Neutrophil (primary cell): ENCODE data around the gene AK1.

ENCODE experiments used
- H3K27ac ChIP-seq: fragments of 200-600 bp; sonication (generic); 2 replicates; pipeline ENCODE4 v1.5.1; 2016; ENCODE audit warnings: mild to moderate bottlenecking, moderate library complexity
- H3K27me3 ChIP-seq: fragments of 200-600 bp; sonication (generic); 2 replicates; pipeline ENCODE4 v1.6.0; 2016; ENCODE audit warnings: mild to moderate bottlenecking
- H3K36me3 ChIP-seq: fragments of 200-600 bp; sonication (generic); 2 replicates; pipeline ENCODE4 v1.5.1; 2017
- H3K4me1 ChIP-seq, 2 experiments: fragments of 200-600 bp in 1 of 2; sonication (generic) in 1 of 2; 1 replicate in 1 of 2; 2 replicates in 1 of 2; pipeline versions ENCODE4 v1.5.1 to v1.6.1; 2013 to 2016; ENCODE audit warnings: low read depth in 1 of 2, low read length in 1 of 2, mild to moderate bottlenecking in 1 of 2, moderate library complexity in 1 of 2; ENCODE audit not compliant: control insufficient read depth in 1 of 2, insufficient read depth in 1 of 2
- H3K4me3 ChIP-seq, 2 experiments: fragments of 200-600 bp in 1 of 2; sonication (generic) in 1 of 2; 1 replicate in 1 of 2; 2 replicates in 1 of 2; pipeline ENCODE4 v1.5.1; 2013 to 2016; ENCODE audit warnings: low read depth in 1 of 2, low read length in 1 of 2, mild to moderate bottlenecking in 1 of 2, moderate library complexity in 1 of 2
- H3K9me3 ChIP-seq: fragments of 200-600 bp; sonication (generic); 2 replicates; pipeline ENCODE4 v1.5.1; 2016
- CTCF ChIP-seq: fragments of 200-600 bp; sonication (generic); IDR thresholded peaks from 2 replicates; pipeline ENCODE4 v1.5.1; 2016; ENCODE audit warnings: antibody characterized with exemption

The AK1 gene

GRCh38 chr9:127878652-127879390 is 1.3 kb upstream of the AK1 start:
- no peak overlapping the region for H3K4me3 ChIP-seq
- no peaks in the 10 kb centered on the region for H3K36me3 ChIP-seq
- H3K4me1 ChIP-seq: peaks cover 0 to 7% of the 10 kb centered on the region in 2 experiments
- no peak overlapping the region for H3K27ac ChIP-seq
- no peaks in the 10 kb centered on the region for H3K9me3 ChIP-seq
- no peak for TF ChIP-seq CTCF
- peaks cover 32% of the 10 kb centered on the region for H3K27me3 ChIP-seq

DNA sequence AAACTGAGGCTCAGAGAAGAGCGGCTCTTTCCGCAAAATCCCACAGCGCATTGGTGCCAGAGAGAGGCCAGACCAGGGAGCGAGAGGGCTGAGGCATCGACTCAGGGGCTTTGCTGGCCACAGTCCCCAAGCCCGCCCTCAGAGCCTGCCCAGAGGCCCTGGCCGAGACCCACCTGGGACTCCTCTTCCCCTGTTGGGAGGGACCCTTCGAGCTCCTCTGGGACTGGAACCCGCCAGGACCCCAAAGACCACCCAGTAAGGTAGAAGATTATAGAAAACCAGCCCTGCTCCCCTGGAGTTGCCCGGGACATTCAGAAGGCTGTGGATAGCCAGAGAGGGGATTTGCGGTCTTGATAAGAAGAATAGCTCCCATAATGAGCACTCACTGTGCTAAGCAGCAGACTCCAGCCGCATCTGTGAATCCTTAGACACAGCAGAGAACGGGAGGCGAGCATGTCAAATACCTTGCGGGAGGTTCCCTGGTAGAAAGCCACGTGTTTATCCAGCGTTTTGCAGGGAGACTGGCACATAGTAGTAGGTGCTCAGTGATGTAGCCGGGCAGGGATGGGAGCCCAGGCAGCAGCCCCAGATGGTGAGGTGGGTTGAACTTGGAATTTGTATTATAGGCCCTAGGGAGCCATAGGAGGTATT is 651 bp upstream of the AK1 start:
- H3K9me3 ChIP-seq: no peaks in the 10 kb centered on the region
- no peak for TF ChIP-seq CTCF
- no peak overlapping the region for H3K27ac ChIP-seq
- peaks cover 32% of the 10 kb centered on the region for H3K27me3 ChIP-seq
- H3K4me3 ChIP-seq: no peak overlapping the region
- H3K4me1 ChIP-seq: peaks cover 0 to 7% of the 10 kb centered on the region in 2 experiments
- no peaks in the 10 kb centered on the region for H3K36me3 ChIP-seq

DNA sequence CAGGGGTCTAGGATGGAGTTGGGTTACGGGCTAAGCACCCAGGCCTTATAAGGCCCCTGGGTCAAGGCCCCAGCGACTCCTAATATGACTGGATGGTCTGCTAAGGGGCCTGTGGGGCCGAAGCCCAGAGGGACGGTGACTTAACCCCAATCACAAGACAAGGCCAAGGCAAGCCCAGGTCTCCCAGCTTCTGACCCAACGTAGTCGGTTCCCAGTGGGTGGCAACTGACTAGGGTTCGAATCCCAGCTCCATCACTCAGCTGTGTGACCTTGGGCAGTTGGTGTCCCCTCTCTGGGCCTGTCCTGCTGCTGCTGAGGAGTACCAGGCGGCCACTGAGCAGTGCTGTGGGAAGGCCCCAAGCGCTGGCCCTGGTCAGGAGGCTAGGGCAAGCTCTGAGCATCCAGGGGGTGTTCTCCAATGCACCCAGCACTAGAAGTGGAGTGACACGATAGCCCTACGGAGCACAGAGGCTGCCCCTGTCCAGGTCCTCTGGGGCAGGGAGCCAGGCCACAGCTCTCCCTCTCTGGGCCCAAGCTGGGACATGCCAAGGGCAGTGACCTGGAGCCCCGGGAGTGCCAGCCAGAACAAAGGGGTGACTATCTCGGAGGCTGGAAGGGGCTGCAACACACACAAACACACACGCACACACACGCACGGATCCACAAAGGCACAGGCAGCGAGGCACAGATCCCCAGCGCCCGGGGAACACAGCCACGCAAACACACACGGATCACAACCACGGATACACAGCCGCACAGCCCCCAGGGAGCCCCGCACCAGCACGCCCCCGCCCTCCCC is 512 bp downstream of the AK1 start:
- Histone ChIP-seq H3K36me3 (no peaks in the 10 kb centered on the region), H3K4me1 (peaks cover 0 to 7% of the 10 kb centered on the region in 2 experiments), H3K4me3 (no peak overlapping the region), H3K9me3 (no peaks in the 10 kb centered on the region), H3K27me3 (peaks cover 32% of the 10 kb centered on the region), H3K27ac (no peak overlapping the region)
- no peak for TF ChIP-seq CTCF

GRCh38 chr9:127876026-127876763 is 1.3 kb downstream of the AK1 start:
- peaks cover 0 to 7% of the 10 kb centered on the region in 2 experiments for H3K4me1 ChIP-seq
- H3K27me3 ChIP-seq: peaks cover 32% of the 10 kb centered on the region
- no peak overlapping the region for H3K4me3 ChIP-seq
- no peaks in the 10 kb centered on the region for H3K36me3 ChIP-seq
- H3K27ac ChIP-seq: no peak overlapping the region
- TF ChIP-seq CTCF: no peak
- H3K9me3 ChIP-seq: no peaks in the 10 kb centered on the region

- peaks cover 0 to 7% of the 10 kb centered on the region in 2 experiments for H3K4me1 ChIP-seq
- H3K36me3 ChIP-seq: no peaks in the 10 kb centered on the region
- no peak for TF ChIP-seq CTCF
- peaks cover 32% of the 10 kb centered on the region for H3K27me3 ChIP-seq
- no peak overlapping the region for H3K4me3 ChIP-seq
- no peak overlapping the region for H3K27ac ChIP-seq
- no peaks in the 10 kb centered on the region for H3K9me3 ChIP-seq
Measured at GRCh38 chr9:127875306-127875966, 2.0 kb downstream of the AK1 start.
